Caki2 (cell line): ENCODE results near the gene CCR6. TPM values are rescaled to one million over a fixed set of nuclear protein-coding genes. Genes with fewer than 3 reads are reported as not detected.
"Not testable (repeated sequence)": the region's sequence is repeated elsewhere in the genome, so short reads cannot be mapped to it uniquely, and the experiment has no call there.

Experiments
- DNase-seq: peaks from one replicate; pipeline ENCODE4 v3.0.0-alpha.2; 2015; ENCODE audit warnings: low read depth
- in situ Hi-C: cut with HindIII; loops from 2 replicates; pipeline ENCODE4 v1.10.0; 2016; ENCODE audit warnings: low sequenced_read_pairs, low pct_unique_long_range_greater_than_20kb, mixed read lengths
- total RNA-seq: library from RNA; depleted of rRNA; stranded (reverse); fragments of >200 nt; shearing (Covaris generic); gene quantifications from 2 replicates; pipeline ENCODE4 v1.2.3, GENCODE V29; 2014; ENCODE audit warnings: low replicate concordance; rRNA removed

CCR6 gene
- total RNA-seq, 1 experiment from 2014 or later = 2.1 TPM

- in situ Hi-C loops, DNase-seq: not testable (repeated sequence)
Measured at GRCh38 chr6:167181351-167181750, 58.5 kb downstream of the CCR6 start.

GRCh38 chr6:167182913-167183314, 60.0 kb downstream of the CCR6 start:
- DNase-seq, in situ Hi-C loops: not testable (repeated sequence)

- in situ Hi-C loops, DNase-seq: not testable (repeated sequence)
Measured at GRCh38 chr6:167185101-167185500, 62.2 kb downstream of the CCR6 start.

GRCh38 chr6:167187275-167187674, 64.4 kb downstream of the CCR6 start:
- in situ Hi-C loops, DNase-seq: not testable (repeated sequence)

Other genes with a start within 250 kb of the CCR6 start
- gene RNASET2, start 166.5 kb upstream of the CCR6 start, total RNA-seq = 53.4 and 54.7 TPM in 2 replicates
- gene CEP43, start 123.7 kb upstream of the CCR6 start, total RNA-seq = 9.9 and 19.3 TPM in 2 replicates
- not detected in 2 replicates for gene GPR31, start 34.9 kb downstream of the CCR6 start, total RNA-seq
- gene UNC93A, start 168.2 kb downstream of the CCR6 start, total RNA-seq = not detected in 2 replicates
- not detected in 2 replicates for gene TTLL2, start 202.0 kb downstream of the CCR6 start, total RNA-seq